Sigmoid colon (tissue), 7 donors: ENCODE results near the gene DLX3. TPM values are rescaled to one million over a fixed set of nuclear protein-coding genes. Genes with fewer than 3 reads are reported as not detected.

ENCODE experiments used
- DNase-seq: peaks from one replicate; pipeline ENCODE4 v3.0.0-alpha.2; 2019
- H3K27ac ChIP-seq, 4 donors: fragments of 200-600 bp; sonication (generic); one replicate each; pipeline ENCODE4 v1.5.1; 2016 to 2019; ENCODE audit warnings: mild to moderate bottlenecking in 1 of 4
- H3K27me3 ChIP-seq, 3 donors: fragments of 200-600 bp; sonication (generic); one replicate each; pipeline ENCODE4 v1.5.1; 2019; ENCODE audit warnings: mild to moderate bottlenecking in 1 of 3
- H3K36me3 ChIP-seq, 4 donors: fragments of 200-600 bp; sonication (generic); one replicate each; pipeline ENCODE4 v1.5.1; 2016 to 2019
- H3K4me1 ChIP-seq, 4 donors: fragments of 200-600 bp; sonication (generic); one replicate each; pipeline ENCODE4 v1.5.1; 2017 to 2019
- H3K4me3 ChIP-seq, 4 donors: fragments of 200-600 bp; sonication (generic); one replicate each; pipeline ENCODE4 v1.5.1; 2017 to 2019; ENCODE audit warnings: mild to moderate bottlenecking in 2 of 4, moderate library complexity in 1 of 4
- H3K9me3 ChIP-seq, 4 donors: fragments of 200-600 bp in 3 of 4; sonication (generic) in 3 of 4; one replicate each; pipeline versions ENCODE4 v1.5.1 to v1.6.1; 2013 to 2019
- CTCF ChIP-seq, 4 experiments: fragments of 450-650 bp in 3 of 4; fragments of 200-600 bp in 1 of 4; IDR thresholded peaks; one replicate each; pipeline ENCODE4 v1.5.1; 2016 to 2019; ENCODE audit warnings: antibody characterized with exemption in 4 of 4, mild to moderate bottlenecking in 3 of 4, moderate library complexity in 2 of 4
- EP300 ChIP-seq, 4 donors: sonication (generic); formaldehyde crosslinking; IDR thresholded peaks; one replicate each; pipeline ENCODE4 v1.6.1; 2017; ENCODE audit warnings: antibody characterized with exemption in 4 of 4
- POLR2A ChIP-seq, 2 donors: fragments of 450-650 bp; IDR thresholded peaks; one replicate each; pipeline ENCODE4 v1.6.1; 2016; ENCODE audit warnings: antibody characterized with exemption in 2 of 2, mild to moderate bottlenecking in 2 of 2, moderate library complexity in 2 of 2
- POLR2AphosphoS5 ChIP-seq, 4 donors: sonication (generic); formaldehyde crosslinking; IDR thresholded peaks; one replicate each; pipeline ENCODE4 v1.6.1; 2017; ENCODE audit warnings: antibody characterized with exemption in 4 of 4
- WGBS, 2 donors: extraction: QIAGEN DNeasy Blood & Tissue Kit; methylation state at CpG; one replicate each; pipeline ENCODE4 v1.1.7; 2013; 5-methylcytosine and 5-hydroxymethylcytosine counted together
- intact Hi-C: fragments of 100-400 bp; cut with DNase I; formaldehyde crosslinking; loops from one replicate; pipeline ENCODE4 v1.15.1; 2023
- polyA plus RNA-seq, 3 donors: library from polyadenylated mRNA; stranded (reverse); fragments of 200-250 nt; gene quantifications; one replicate each; pipeline ENCODE4 v1.2.3, GENCODE V29; 2013
- total RNA-seq, 4 donors: library from RNA; depleted of rRNA; stranded (reverse); fragments of >200 nt; gene quantifications; one replicate each; pipeline ENCODE4 v1.1.0, GENCODE V29; 2016
- donor health status: healthy with polysubstance abuse.
- donor health status: Bipolar disorder and iron deficiency.
- donor health status: healthy.

DLX3 gene
- total and polyA plus RNA-seq, 7 donors, result 0.07 to 0.27 TPM; not detected in 5

GRCh38 chr17:49966767-49967166 lies 28.3 kb downstream of the DLX3 start:
- intact Hi-C loops, result no loop called here

GRCh38 chr17:49965524-49965909 lies 29.5 kb downstream of the DLX3 start:
- 4 to 13% methylated on average over 16 of the region's 16 CpGs for WGBS, 2 donors
- Histone ChIP-seq H3K27me3 (peaks cover 70 to 97% (median 86%) of the 10 kb centered on the region in 3 donors), H3K4me3 (no peak overlapping the region), H3K4me1 (peaks cover 0 to 44% (median 32%) of the 10 kb centered on the region in 4 donors), H3K36me3 (no peaks in the 10 kb centered on the region), H3K9me3 (no peaks in the 10 kb centered on the region), H3K27ac (no peak overlapping the region)
- TF ChIP-seq POLR2A (IDR thresholded peaks at IDR 0.05) (no peak), POLR2AphosphoS5 (IDR thresholded peaks at IDR 0.05) (no peak), EP300 (IDR thresholded peaks at IDR 0.05) (no peak), CTCF (IDR thresholded peaks at IDR 0.05) (no peak)
- intact Hi-C loops, result no loop called here
- DNase-seq, result no peak

More at GRCh38 chr17:49966767-49967166, 28.3 kb downstream of the DLX3 start:
- Histone ChIP-seq H3K36me3 (no peaks in the 10 kb centered on the region), H3K27me3 (peaks cover 81 to 100% (median 98%) of the 10 kb centered on the region in 3 donors), H3K9me3 (no peaks in the 10 kb centered on the region), H3K4me3 (no peak overlapping the region), H3K27ac (no peak overlapping the region), H3K4me1 (peaks cover 0 to 50% (median 36%) of the 10 kb centered on the region in 4 donors)
- no peak for TF ChIP-seq POLR2AphosphoS5 (IDR thresholded peaks at IDR 0.05)
- no peak for TF ChIP-seq EP300 (IDR thresholded peaks at IDR 0.05)
- TF ChIP-seq POLR2A (IDR thresholded peaks at IDR 0.05), result no peak
- TF ChIP-seq CTCF (IDR thresholded peaks at IDR 0.05), result no peak
- 37 to 43% methylated on average over 3 of the region's 3 CpGs for WGBS, 2 donors
- DNase-seq, result no peak

GRCh38 chr17:49964769-49965523 lies 30.1 kb downstream of the DLX3 start:
- intact Hi-C loops, result no loop called here
- no peak overlapping the region for H3K27ac ChIP-seq
- 6 to 16% methylated on average over 52 of the region's 52 CpGs for WGBS, 2 donors
- no peak overlapping the region for H3K4me3 ChIP-seq
- TF ChIP-seq POLR2A (IDR thresholded peaks at IDR 0.05), result no peak
- no peak for TF ChIP-seq EP300 (IDR thresholded peaks at IDR 0.05)
- no peak for TF ChIP-seq CTCF (IDR thresholded peaks at IDR 0.05)
- no peak for TF ChIP-seq POLR2AphosphoS5 (IDR thresholded peaks at IDR 0.05)
- H3K36me3 ChIP-seq, result no peaks in the 10 kb centered on the region
- H3K4me1 ChIP-seq, result peaks cover 0 to 41% (median 31%) of the 10 kb centered on the region in 4 donors
- DNase-seq, result no peak
- no peaks in the 10 kb centered on the region for H3K9me3 ChIP-seq
- H3K27me3 ChIP-seq, result peaks cover 65 to 92% (median 81%) of the 10 kb centered on the region in 3 donors

GRCh38 chr17:49964303-49964768 lies 30.7 kb downstream of the DLX3 start:
- Histone ChIP-seq H3K27ac (no peak overlapping the region), H3K27me3 (peaks cover 59 to 85% (median 75%) of the 10 kb centered on the region in 3 donors), H3K9me3 (no peaks in the 10 kb centered on the region), H3K4me3 (no peak overlapping the region), H3K4me1 (peaks cover 0 to 35% (median 25%) of the 10 kb centered on the region in 4 donors), H3K36me3 (no peaks in the 10 kb centered on the region)
- intact Hi-C loops, result no loop called here
- no peak for DNase-seq
- TF ChIP-seq CTCF (IDR thresholded peaks at IDR 0.05) (no peak), EP300 (IDR thresholded peaks at IDR 0.05) (no peak), POLR2AphosphoS5 (IDR thresholded peaks at IDR 0.05) (no peak), POLR2A (IDR thresholded peaks at IDR 0.05) (no peak)
- WGBS, 2 donors, result 9 to 20% methylated on average over 18 of the region's 18 CpGs
